RWPE2 (cell line): Measurements from ENCODE around the gene LIPG.

Source experiments
- ATAC-seq: fragments of 200-7000 bp; cut with Tn5 transposase; 3 replicates; pipeline ENCODE4 v1.9.1; 2021; ENCODE audit warnings: low read depth
- DNase-seq: peaks from one replicate; pipeline ENCODE4 v3.0.0-alpha.2; 2020; ENCODE audit warnings: low spot score
- H3K27ac ChIP-seq: fragments of 450-650 bp; 2 replicates; pipeline ENCODE4 v1.5.1; 2017; ENCODE audit warnings: mild to moderate bottlenecking; ENCODE audit not compliant: poor library complexity, severe bottlenecking
- H3K27me3 ChIP-seq: fragments of 250-450 bp; sonication (Bioruptor Pico); 2 replicates; pipeline ENCODE4 v1.5.1; 2021; ENCODE audit warnings: mild to moderate bottlenecking, moderate library complexity; ENCODE audit not compliant: insufficient read depth, poor library complexity, severe bottlenecking
- H3K36me3 ChIP-seq: fragments of 250-450 bp; sonication (Bioruptor Pico); 2 replicates; pipeline ENCODE4 v1.5.1; 2020; ENCODE audit warnings: low read depth, mild to moderate bottlenecking, moderate library complexity
- H3K4me1 ChIP-seq: fragments of 250-450 bp; sonication (Bioruptor Pico); 2 replicates; pipeline ENCODE4 v1.5.1; 2021; ENCODE audit warnings: mild to moderate bottlenecking, moderate library complexity; ENCODE audit not compliant: insufficient read depth, poor library complexity, severe bottlenecking
- H3K4me3 ChIP-seq: fragments of 250-450 bp; sonication (Bioruptor Pico); 2 replicates; pipeline ENCODE4 v1.5.1; 2021; ENCODE audit warnings: mild to moderate bottlenecking, moderate library complexity; ENCODE audit not compliant: severe bottlenecking
- H3K9me3 ChIP-seq: fragments of 250-450 bp; sonication (Bioruptor Pico); 2 replicates; pipeline ENCODE4 v1.5.1; 2021; ENCODE audit warnings: mild to moderate bottlenecking, moderate library complexity; ENCODE audit not compliant: severe bottlenecking
- TF ChIP-seq, protein P1 (sequence below): fragments of 450-650 bp; IDR thresholded peaks from one replicate; pipeline ENCODE4 v1.5.1; 2017; ENCODE audit warnings: mild to moderate bottlenecking, moderate library complexity; ENCODE audit not compliant: poor library complexity, severe bottlenecking

LIPG gene

DNA sequence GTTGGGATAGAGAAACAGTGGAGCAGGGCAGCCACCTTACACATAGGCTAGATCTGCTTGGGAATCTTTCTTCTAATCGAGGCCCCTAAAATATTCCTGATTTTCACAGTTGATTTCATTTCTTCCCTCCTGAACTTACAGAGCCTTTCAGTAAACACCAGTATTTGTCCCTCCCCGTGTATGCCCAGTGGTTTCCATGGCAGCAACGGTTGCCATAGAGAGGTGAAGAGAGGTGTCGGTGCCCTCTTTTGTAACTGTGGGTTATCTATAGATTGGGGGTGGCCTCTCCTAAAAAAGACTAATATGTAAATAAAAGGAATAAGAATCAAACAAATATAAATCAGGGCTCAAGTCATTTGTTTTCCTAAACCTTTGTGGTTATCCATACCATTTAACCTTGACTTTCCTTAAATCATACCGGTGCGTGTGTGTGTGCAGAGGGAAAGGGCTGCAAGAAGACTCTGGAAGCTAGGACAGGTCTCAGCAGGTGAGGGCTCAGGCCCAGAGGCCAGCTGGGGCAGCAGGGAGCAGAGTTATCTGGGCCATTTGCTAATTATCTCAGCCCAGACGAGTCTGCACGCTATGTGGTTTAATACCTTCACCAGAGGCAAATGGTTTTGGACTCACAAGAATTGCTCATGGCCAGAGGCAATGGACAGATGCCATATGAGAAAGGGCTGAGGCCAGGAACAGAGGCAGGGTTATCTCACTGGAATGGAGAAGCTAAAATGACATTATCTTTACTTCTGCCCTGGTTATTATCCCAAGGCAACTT is 35.5 kb downstream of the LIPG start:
- peak; percentile 27; the same call in 1 of the 3 replicates for ATAC-seq
- H3K4me1 ChIP-seq: no peaks in the 10 kb centered on the region
- H3K4me3 ChIP-seq: no peak overlapping the region
- DNase-seq: no peak
- TF ChIP-seq, protein P1, sequence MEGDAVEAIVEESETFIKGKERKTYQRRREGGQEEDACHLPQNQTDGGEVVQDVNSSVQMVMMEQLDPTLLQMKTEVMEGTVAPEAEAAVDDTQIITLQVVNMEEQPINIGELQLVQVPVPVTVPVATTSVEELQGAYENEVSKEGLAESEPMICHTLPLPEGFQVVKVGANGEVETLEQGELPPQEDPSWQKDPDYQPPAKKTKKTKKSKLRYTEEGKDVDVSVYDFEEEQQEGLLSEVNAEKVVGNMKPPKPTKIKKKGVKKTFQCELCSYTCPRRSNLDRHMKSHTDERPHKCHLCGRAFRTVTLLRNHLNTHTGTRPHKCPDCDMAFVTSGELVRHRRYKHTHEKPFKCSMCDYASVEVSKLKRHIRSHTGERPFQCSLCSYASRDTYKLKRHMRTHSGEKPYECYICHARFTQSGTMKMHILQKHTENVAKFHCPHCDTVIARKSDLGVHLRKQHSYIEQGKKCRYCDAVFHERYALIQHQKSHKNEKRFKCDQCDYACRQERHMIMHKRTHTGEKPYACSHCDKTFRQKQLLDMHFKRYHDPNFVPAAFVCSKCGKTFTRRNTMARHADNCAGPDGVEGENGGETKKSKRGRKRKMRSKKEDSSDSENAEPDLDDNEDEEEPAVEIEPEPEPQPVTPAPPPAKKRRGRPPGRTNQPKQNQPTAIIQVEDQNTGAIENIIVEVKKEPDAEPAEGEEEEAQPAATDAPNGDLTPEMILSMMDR: no peak
- no peaks in the 10 kb centered on the region for H3K36me3 ChIP-seq
- no peaks in the 10 kb centered on the region for H3K27me3 ChIP-seq
- no peaks in the 10 kb centered on the region for H3K9me3 ChIP-seq
- no peak overlapping the region for H3K27ac ChIP-seq

DNA sequence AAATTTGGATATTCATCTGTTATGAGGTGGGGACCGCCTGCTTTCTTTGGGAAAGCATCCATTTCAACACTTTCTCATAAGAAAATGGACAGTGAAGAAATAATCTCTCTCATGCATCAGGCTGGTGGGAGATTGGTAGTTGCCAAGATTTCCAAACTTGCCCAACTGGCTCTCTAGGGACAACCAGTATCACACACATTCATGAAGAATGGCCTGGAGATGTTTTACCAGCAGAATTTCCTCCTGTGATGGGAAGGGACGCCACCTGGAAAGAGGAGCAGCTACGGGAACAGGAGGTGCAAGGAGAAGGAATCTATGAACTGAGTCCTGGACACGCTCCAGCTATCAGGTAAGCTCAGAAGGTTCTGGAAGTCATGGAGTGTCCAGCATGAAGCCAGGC is 39.4 kb downstream of the LIPG start:
- H3K4me3 ChIP-seq: no peak overlapping the region
- TF ChIP-seq, protein P1: no peak
- no peaks in the 10 kb centered on the region for H3K4me1 ChIP-seq
- no peak for ATAC-seq
- no peaks in the 10 kb centered on the region for H3K36me3 ChIP-seq
- DNase-seq: no peak
- H3K9me3 ChIP-seq: peaks cover 5% of the 10 kb centered on the region
- no peak overlapping the region for H3K27ac ChIP-seq
- no peaks in the 10 kb centered on the region for H3K27me3 ChIP-seq

DNA sequence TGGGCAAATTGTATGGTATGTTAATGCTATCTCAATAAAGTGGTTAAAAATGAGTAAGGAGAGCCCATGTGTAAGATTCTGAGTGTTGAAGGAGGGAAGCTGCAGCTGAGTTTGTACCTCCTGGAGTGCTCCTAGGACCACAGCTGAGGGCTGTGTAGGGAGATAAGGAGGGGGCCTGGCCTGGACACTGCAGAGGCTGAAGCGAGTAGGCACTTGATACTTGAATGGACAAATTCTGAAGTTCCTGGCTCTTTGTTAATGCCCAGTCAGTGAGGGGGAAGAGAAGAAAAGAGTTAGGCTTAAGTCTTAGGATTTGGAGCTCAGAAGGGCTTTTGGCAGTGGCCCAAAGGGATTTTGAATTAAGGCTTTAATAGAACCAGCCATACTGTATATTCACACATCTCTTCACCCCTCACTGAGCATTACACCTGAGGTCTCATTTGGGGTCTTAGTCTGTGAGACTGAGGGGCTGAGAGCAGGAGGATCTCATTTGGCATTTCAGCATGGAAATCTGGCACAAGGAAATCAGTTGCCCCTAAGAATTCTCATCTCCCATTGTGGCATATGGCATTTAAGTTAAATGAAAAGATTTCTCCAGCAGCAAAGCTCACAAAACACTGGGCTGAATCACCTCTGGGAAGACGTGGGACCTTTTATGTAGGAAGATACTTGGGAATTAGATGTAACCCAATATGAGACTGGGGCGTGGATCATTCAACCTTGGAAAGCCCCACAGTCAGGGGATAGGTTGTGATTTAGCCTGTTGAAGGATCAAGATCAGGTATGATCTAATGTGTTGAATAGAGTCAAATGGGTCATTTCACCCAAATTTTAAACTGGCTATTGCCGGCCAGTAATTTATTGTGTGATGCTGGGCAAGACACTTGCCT is 46.8 kb downstream of the LIPG start:
- H3K4me3 ChIP-seq: no peak overlapping the region
- H3K9me3 ChIP-seq: peaks cover 5% of the 10 kb centered on the region
- TF ChIP-seq, protein P1: no peak
- peak overlapping the region; percentile 94 for H3K27ac ChIP-seq
- ATAC-seq: 0 out of 3 replicates have a peak, but pooled peaks have one; percentile 8
- no peaks in the 10 kb centered on the region for H3K36me3 ChIP-seq
- no peak for DNase-seq
- H3K4me1 ChIP-seq: peaks cover 28% of the 10 kb centered on the region
- no peaks in the 10 kb centered on the region for H3K27me3 ChIP-seq

DNA sequence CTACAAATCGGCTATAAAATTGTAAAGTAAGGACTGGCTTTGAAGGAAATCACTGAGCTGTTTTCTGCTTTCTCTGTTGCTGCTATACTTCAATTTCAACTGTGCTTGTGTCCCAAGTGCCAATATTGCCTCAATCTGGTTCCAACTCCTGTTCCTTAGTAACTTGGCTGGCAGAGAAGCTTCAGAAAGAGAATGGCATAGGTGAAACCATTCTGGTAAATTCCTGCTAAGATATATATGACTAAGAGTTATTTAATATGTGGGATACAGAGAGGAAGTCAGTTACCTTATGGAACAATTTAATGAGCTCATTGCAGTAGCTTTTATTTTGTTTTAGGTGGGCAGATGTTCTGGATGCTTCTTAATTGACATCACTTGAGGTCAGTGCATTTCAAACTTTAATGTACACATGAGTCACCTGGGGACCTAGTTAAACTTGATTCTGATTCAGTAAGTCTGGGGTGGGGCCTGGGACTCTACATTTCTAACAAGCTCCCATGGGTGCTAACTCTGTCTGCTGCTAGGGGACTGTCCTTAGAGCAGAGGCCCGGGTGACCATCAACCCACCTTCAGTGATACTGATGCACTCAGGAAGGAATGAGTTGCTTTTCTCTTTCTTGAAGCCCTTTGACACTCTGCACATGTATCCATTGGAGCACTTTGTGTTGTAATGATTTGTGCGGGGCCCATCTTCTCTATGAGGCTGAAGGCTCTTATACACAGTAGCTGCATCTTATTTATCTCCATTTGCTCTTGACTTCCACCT is 47.6 kb downstream of the LIPG start:
- TF ChIP-seq, protein P1: no peak
- Histone ChIP-seq H3K36me3 (no peaks in the 10 kb centered on the region), H3K4me3 (no peak overlapping the region), H3K27ac (peak overlapping the region; percentile 94), H3K9me3 (peaks cover 5% of the 10 kb centered on the region), H3K27me3 (no peaks in the 10 kb centered on the region), H3K4me1 (peaks cover 33% of the 10 kb centered on the region)
- no peak for DNase-seq
- peak; percentile 80 for ATAC-seq
